Naive thymus-derived CD4-positive, alpha-beta T cell (primary cell): ENCODE measurements around the gene TSHZ1. TPM values are rescaled to one million over a fixed set of nuclear protein-coding genes. Genes with fewer than 3 reads are reported as not detected.

Source experiments
- ATAC-seq: fragments of 150-1000 bp; cut with Tn5 transposase; 2 replicates; pipeline ENCODE4 v1.10.0; 2021; ENCODE audit warnings: mild to moderate bottlenecking, moderate library complexity
- CTCF ChIA-PET: fragments of 350-600 bp; sonication (Branson Sonifier 250); formaldehyde crosslinking; loops from one replicate; lab custom pipeline; 2021; ENCODE audit warnings: antibody characterized with exemption; lab: Charles Lee
- POLR2A ChIA-PET: fragments of 350-600 bp; sonication (Branson Sonifier 250); formaldehyde crosslinking; loops from one replicate; lab custom pipeline; 2021; ENCODE audit warnings: antibody characterized with exemption, inconsistent platforms; lab: Charles Lee
- DNase-seq, 9 donors: peaks; one replicate each; pipeline versions ENCODE4 v3.0.0 to v3.0.0-alpha.2; 2020 to 2022; ENCODE audit warnings: mixed read lengths in 1 of 9
- H3K27ac ChIP-seq: one replicate; pipeline ENCODE4 v1.7.0; 2013; ENCODE audit warnings: mild to moderate bottlenecking, low read depth, low read length, moderate library complexity
- H3K27me3 ChIP-seq, 2 donors: one replicate each; pipeline ENCODE4 v1.7.0; 2013; ENCODE audit warnings: low read length in 2 of 2, mild to moderate bottlenecking in 2 of 2, moderate library complexity in 2 of 2; ENCODE audit not compliant: control insufficient read depth in 2 of 2, insufficient read depth in 2 of 2
- H3K36me3 ChIP-seq, 3 experiments: 1 replicate in 2 of 3; 2 replicates in 1 of 3; pipeline ENCODE4 v1.7.0; 2013; ENCODE audit warnings: low read length in 3 of 3, mild to moderate bottlenecking in 3 of 3, moderate library complexity in 1 of 3; ENCODE audit not compliant: insufficient read depth in 3 of 3, control insufficient read depth in 2 of 3
- H3K4me1 ChIP-seq, 2 donors: one replicate each; pipeline ENCODE4 v1.7.0; 2013; ENCODE audit warnings: low read length in 2 of 2, mild to moderate bottlenecking in 2 of 2, moderate library complexity in 1 of 2; ENCODE audit not compliant: control insufficient read depth in 2 of 2, insufficient read depth in 2 of 2
- H3K4me3 ChIP-seq: 2 replicates; pipeline ENCODE4 v1.7.0; 2013; ENCODE audit warnings: mild to moderate bottlenecking, low read length
- H3K9me3 ChIP-seq, 3 experiments: 1 replicate in 2 of 3; 2 replicates in 1 of 3; pipeline ENCODE4 v1.7.0; 2013; ENCODE audit warnings: low read length in 3 of 3; ENCODE audit not compliant: control insufficient read depth in 2 of 3
- H3K27ac Mint-ChIP-seq, 9 donors: one replicate each; pipeline ENCODE4 v1.8.0; 2020 to 2022; ENCODE audit warnings: mixed read lengths in 9 of 9, mild to moderate bottlenecking in 8 of 9, moderate library complexity in 5 of 9, inconsistent platforms in 2 of 9
- H3K27me3 Mint-ChIP-seq, 5 donors: one replicate each; pipeline ENCODE4 v1.8.0; 2021 to 2022; ENCODE audit warnings: mixed read lengths in 5 of 5, mild to moderate bottlenecking in 1 of 5
- H3K36me3 Mint-ChIP-seq, 5 donors: one replicate each; pipeline ENCODE4 v1.8.0; 2020 to 2022; ENCODE audit warnings: mixed read lengths in 5 of 5, mild to moderate bottlenecking in 3 of 5, inconsistent platforms in 1 of 5
- H3K4me1 Mint-ChIP-seq, 7 donors: one replicate each; pipeline ENCODE4 v1.8.0; 2020 to 2022; ENCODE audit warnings: mixed read lengths in 7 of 7, mild to moderate bottlenecking in 3 of 7, inconsistent platforms in 1 of 7
- H3K4me3 Mint-ChIP-seq, 10 donors: one replicate each; pipeline ENCODE4 v1.8.0; 2020 to 2022; ENCODE audit warnings: mild to moderate bottlenecking in 10 of 10, mixed read lengths in 10 of 10, moderate library complexity in 6 of 10, inconsistent platforms in 2 of 10
- H3K9me3 Mint-ChIP-seq, 11 donors: one replicate each; pipeline ENCODE4 v1.8.0; 2020 to 2022; ENCODE audit warnings: mixed read lengths in 11 of 11, mild to moderate bottlenecking in 4 of 11, inconsistent platforms in 1 of 11, moderate library complexity in 1 of 11
- intact Hi-C, 2 donors: fragments of 100-400 bp; cut with micrococcal nuclease; formaldehyde crosslinking; loops; one replicate each; pipeline ENCODE4 v1.15.1; 2023
- polyA plus RNA-seq, 2 donors: library from polyadenylated mRNA; unstranded; fragments of 300-500 nt; fragmentation: Illumina TruSeq; gene quantifications; one replicate each; pipeline ENCODE4 v1.2.3, GENCODE V29; 2021
- total RNA-seq, 6 experiments: library from RNA in 5 of 6; stranded (reverse) in 5 of 6; gene quantifications; 1 replicate in 5 of 6; 2 replicates in 1 of 6; pipeline ENCODE4 v1.2.3 and lab custom pipeline; 2021 to 2026

Gene TSHZ1
- total and polyA plus RNA-seq, 7 experiments from 2014 or later = 4.5 to 33.5 (median 23.4) TPM

GRCh38 chr18:75241705-75242104, 31.1 kb downstream of the TSHZ1 start:
- intact Hi-C loops = loop anchor here in 1 of 2 donors (10.0 kb wide), 1 partner anchor 587 kb away; no protein-coding TSS in a partner anchor
- H3K27ac Mint-ChIP-seq = peak overlapping the region in 4 of 9 donors; percentile 8 to 76 (median 34)

GRCh38 chr18:75244351-75245313, 34.0 kb downstream of the TSHZ1 start:
- Mint-ChIP-seq H3K4me3 (peak overlapping the region in 3 of 10 donors; percentile 3 to 92 (median 14)), H3K27ac (peak overlapping the region in 8 of 9 donors; percentile 89 to 99 (median 97))

More at GRCh38 chr18:75241705-75242104, 31.1 kb downstream of the TSHZ1 start:
- Mint-ChIP-seq H3K4me1 (peaks cover 19 to 86% (median 82%) of the 10 kb centered on the region in 7 donors), H3K9me3 (peaks cover 0 to 3% (median 0%) of the 10 kb centered on the region in 11 donors), H3K36me3 (peaks cover 0 to 28% (median 10%) of the 10 kb centered on the region in 5 donors), H3K27me3 (no peaks in the 10 kb centered on the region), H3K4me3 (no peak overlapping the region)
- H3K27ac ChIP-seq = no peak overlapping the region
- POLR2A ChIA-PET = no interaction called here
- DNase-seq (no peak), ATAC-seq (no peak)
- H3K4me3 ChIP-seq = no peak overlapping the region
- CTCF ChIA-PET = interaction anchor here (0.6 to 1.1 kb wide), 4 partner anchors 14 to 29 kb away, joined by 3 read pairs; no protein-coding TSS in a partner anchor
- H3K27me3 ChIP-seq = no peaks in the 10 kb centered on the region
- no peaks in the 10 kb centered on the region for H3K36me3 ChIP-seq
- peaks cover 14 to 21% of the 10 kb centered on the region in 2 donors for H3K4me1 ChIP-seq
- no peaks in the 10 kb centered on the region for H3K9me3 ChIP-seq

GRCh38 chr18:75246721-75247610, 36.4 kb downstream of the TSHZ1 start:
- Histone ChIP-seq H3K4me3 (peak overlapping the region; percentile 43), H3K4me1 (peaks cover 31 to 43% of the 10 kb centered on the region in 2 donors), H3K9me3 (peaks cover 0 to 8% (median 0%) of the 10 kb centered on the region in 3 experiments), H3K36me3 (no peaks in the 10 kb centered on the region), H3K27ac (peak overlapping the region; percentile 82), H3K27me3 (no peaks in the 10 kb centered on the region)
- peak overlapping the region; percentile 86 to 93 (median 90) for H3K4me3 Mint-ChIP-seq
- DNase-seq (peak in 2 of 9 donors; percentile 22 to 31), ATAC-seq (no peak)
- peak overlapping the region; percentile 91 to 99 (median 96) for H3K27ac Mint-ChIP-seq
- intact Hi-C loops = loop anchor here (1.0 to 10.0 kb wide), 10 partner anchors 8 to 650 kb away; partner anchors contain the start of genes TSHZ1 (in 2 of the 2) and ZNF407 (in 1 of the 2)
- peaks cover 0 to 5% (median 0%) of the 10 kb centered on the region in 11 donors for H3K9me3 Mint-ChIP-seq
- POLR2A ChIA-PET = interaction anchor here (0.6 to 4.6 kb wide), 11 partner anchors 10 to 650 kb away, joined by 3 to 91 read pairs (median 7); partner anchors contain the start of genes PTGR3, TSHZ1 and ZNF407
- H3K27me3 Mint-ChIP-seq = no peaks in the 10 kb centered on the region
- H3K4me1 Mint-ChIP-seq = peaks cover 48 to 96% (median 90%) of the 10 kb centered on the region in 7 donors
- H3K36me3 Mint-ChIP-seq = peaks cover 0 to under 1% (median 0%) of the 10 kb centered on the region in 5 donors
- CTCF ChIA-PET = interaction anchor here (0.6 to 1.6 kb wide), 8 partner anchors 10 to 460 kb away, joined by 3 to 4 read pairs (median 3); no protein-coding TSS in a partner anchor

More at GRCh38 chr18:75244351-75245313, 34.0 kb downstream of the TSHZ1 start:
- Histone ChIP-seq H3K4me3 (no peak overlapping the region), H3K36me3 (no peaks in the 10 kb centered on the region), H3K4me1 (peaks cover 31 to 39% of the 10 kb centered on the region in 2 donors), H3K9me3 (peaks cover 0 to 3% (median 0%) of the 10 kb centered on the region in 3 experiments), H3K27me3 (no peaks in the 10 kb centered on the region), H3K27ac (peak overlapping the region; percentile 34)
- Mint-ChIP-seq H3K36me3 (peaks cover 0 to 18% (median 2%) of the 10 kb centered on the region in 5 donors), H3K9me3 (peaks cover 0 to 3% (median 0%) of the 10 kb centered on the region in 11 donors), H3K4me1 (peaks cover 40 to 98% (median 89%) of the 10 kb centered on the region in 7 donors), H3K27me3 (no peaks in the 10 kb centered on the region)
- DNase-seq (peak in 7 of 9 donors; percentile 31 to 48 (median 40)), ATAC-seq (peak; percentile 51)
- intact Hi-C loops = loop anchor here (1.0 to 10.0 kb wide), 5 partner anchors 347 to 612 kb away; no protein-coding TSS in a partner anchor
- ChIA-PET CTCF (interaction anchor here (0.6 to 2.4 kb wide), 10 partner anchors 15 to 670 kb away, joined by 3 to 10 read pairs (median 3); partner anchors contain the start of gene TSHZ1), POLR2A (interaction anchor here (1.2 to 4.6 kb wide), 8 partner anchors 16 to 613 kb away, joined by 3 to 91 read pairs (median 6); partner anchors contain the start of genes PTGR3 and TSHZ1)

GRCh38 chr18:75247611-75248421, 37.2 kb downstream of the TSHZ1 start:
- Mint-ChIP-seq H3K36me3 (no peaks in the 10 kb centered on the region), H3K27me3 (no peaks in the 10 kb centered on the region), H3K4me3 (peak overlapping the region; percentile 86 to 93 (median 90)), H3K4me1 (peaks cover 44 to 94% (median 87%) of the 10 kb centered on the region in 7 donors), H3K9me3 (peaks cover 0 to 5% (median 0%) of the 10 kb centered on the region in 11 donors), H3K27ac (peak overlapping the region; percentile 91 to 99 (median 96))
- no peaks in the 10 kb centered on the region for H3K36me3 ChIP-seq
- ChIA-PET CTCF (interaction anchor here (0.6 to 0.7 kb wide), 2 partner anchors 350 to 459 kb away, joined by 3 read pairs; no protein-coding TSS in a partner anchor), POLR2A (interaction anchor here (1.0 to 2.1 kb wide), 5 partner anchors 32 to 618 kb away, joined by 3 to 14 read pairs (median 4); partner anchors contain the start of gene TSHZ1)
- intact Hi-C loops = loop anchor here (1.0 to 10.0 kb wide), 10 partner anchors 7 to 651 kb away; partner anchors contain the start of genes TSHZ1 (in 2 of the 2) and ZNF407 (in 1 of the 2)
- peaks cover 0 to 8% (median 0%) of the 10 kb centered on the region in 3 experiments for H3K9me3 ChIP-seq
- H3K4me1 ChIP-seq = peaks cover 31 to 43% of the 10 kb centered on the region in 2 donors
- DNase-seq = peak in 7 of 9 donors; percentile 43 to 66 (median 58)
- H3K4me3 ChIP-seq = peak overlapping the region; percentile 43
- peak; percentile 62 for ATAC-seq
- H3K27me3 ChIP-seq = no peaks in the 10 kb centered on the region
- H3K27ac ChIP-seq = peak overlapping the region; percentile 82
